HepG2 (cell line): ENCODE data around the gene ATP4A. TPM values are rescaled to one million over a fixed set of nuclear protein-coding genes. Genes with fewer than 3 reads are reported as not detected.
A peak's percentile ranks its signal among the peaks of the same experiment; 100 is the strongest.

Source experiments
- ELF4 ChIP-seq: sonication (generic); formaldehyde crosslinking; IDR thresholded peaks from 2 replicates; pipeline ENCODE4 v1.5.0; 2020; ENCODE audit warnings: missing genetic modification reagents, mild to moderate bottlenecking, moderate library complexity, borderline replicate concordance
- FOXJ3 ChIP-seq: sonication (generic); formaldehyde crosslinking; IDR thresholded peaks from 2 replicates; pipeline ENCODE4 v1.4.0; 2020; ENCODE audit warnings: missing genetic modification reagents, mild to moderate bottlenecking, borderline replicate concordance
- GATAD1 ChIP-seq: IDR thresholded peaks from 2 replicates; pipeline ENCODE4 v1.6.1; 2016; ENCODE audit warnings: missing genetic modification reagents, missing compliant biosample characterization
- GATAD2A ChIP-seq: IDR thresholded peaks from 2 replicates; pipeline ENCODE4 v1.6.1; 2016
- HNRNPUL1 ChIP-seq: fragments of 200-400 bp; formaldehyde crosslinking; IDR thresholded peaks from 2 replicates; pipeline ENCODE4 v1.6.1; 2017; ENCODE audit warnings: low read depth, mild to moderate bottlenecking, low read length, moderate library complexity
- KAT8 ChIP-seq: IDR thresholded peaks from 2 replicates; pipeline ENCODE4 v1.6.1; 2016; ENCODE audit warnings: missing genetic modification reagents, missing compliant biosample characterization
- KDM4B ChIP-seq: sonication (generic); formaldehyde crosslinking; IDR thresholded peaks from 2 replicates; pipeline ENCODE4 v1.4.0; 2020; ENCODE audit warnings: missing genetic modification reagents
- KLF16 ChIP-seq, 2 experiments: sonication (generic) in 1 of 2; formaldehyde crosslinking in 1 of 2; IDR thresholded peaks; 2 replicates each; pipeline versions ENCODE4 v1.6.1 to v1.8.0; 2016 to 2023; ENCODE audit warnings: missing genetic modification reagents in 2 of 2, missing compliant biosample characterization in 1 of 2
- MAFG ChIP-seq: sonication (generic); formaldehyde crosslinking; IDR thresholded peaks from 2 replicates; pipeline ENCODE4 v1.5.1; 2020; ENCODE audit warnings: mild to moderate bottlenecking, missing genetic modification reagents
- MED13 ChIP-seq: sonication (generic); formaldehyde crosslinking; IDR thresholded peaks from 2 replicates; pipeline ENCODE4 v1.5.0; 2020; ENCODE audit warnings: missing genetic modification reagents
- NFAT5 ChIP-seq: sonication (generic); formaldehyde crosslinking; IDR thresholded peaks from 2 replicates; pipeline ENCODE4 v1.4.0; 2020; ENCODE audit warnings: missing genetic modification reagents
- TFDP2 ChIP-seq: sonication (generic); formaldehyde crosslinking; IDR thresholded peaks from 2 replicates; pipeline ENCODE4 v1.4.0; 2020; ENCODE audit warnings: missing genetic modification reagents
- ZBTB2 ChIP-seq: sonication (generic); formaldehyde crosslinking; IDR thresholded peaks from 2 replicates; pipeline ENCODE4 v1.8.0; 2022; ENCODE audit warnings: low read depth, missing genetic modification reagents
- ZBTB4 ChIP-seq: sonication (generic); formaldehyde crosslinking; IDR thresholded peaks from 2 replicates; pipeline ENCODE4 v1.4.0; 2020; ENCODE audit warnings: missing genetic modification reagents, mild to moderate bottlenecking, borderline replicate concordance
- ZFY ChIP-seq: sonication (generic); formaldehyde crosslinking; IDR thresholded peaks from 2 replicates; pipeline ENCODE4 v1.4.0; 2020; ENCODE audit warnings: missing genetic modification reagents
- ZFYVE20 ChIP-seq: sonication (generic); formaldehyde crosslinking; IDR thresholded peaks from 2 replicates; pipeline ENCODE4 v1.8.0; 2023; ENCODE audit warnings: low read depth, mild to moderate bottlenecking, moderate library complexity, missing genetic modification reagents, borderline replicate concordance
- ZNF343 ChIP-seq: sonication (generic); formaldehyde crosslinking; IDR thresholded peaks from 2 replicates; pipeline ENCODE4 v1.4.0; 2020; ENCODE audit warnings: mild to moderate bottlenecking, missing genetic modification reagents
- ZNF83 ChIP-seq: sonication (generic); formaldehyde crosslinking; IDR thresholded peaks from 2 replicates; pipeline ENCODE4 v1.4.0; 2020; ENCODE audit warnings: missing genetic modification reagents, mild to moderate bottlenecking, borderline replicate concordance
- ZSCAN9 ChIP-seq: IDR thresholded peaks from 2 replicates; pipeline ENCODE4 v1.6.1; 2016; ENCODE audit warnings: borderline replicate concordance
- polyA plus RNA-seq, 8 experiments: library from polyadenylated mRNA; depleted of rRNA in 3 of 8; stranded (reverse) in 7 of 8; unstranded in 1 of 8; fragments of >200 nt; fragmentation: Illumina TruSeq in 4 of 8; extraction: Trizol in 4 of 8; gene quantifications; 2 replicates each; pipeline versions ENCODE4 v1.2.1 to v1.2.3, GENCODE V29; 2011 to 2016; ENCODE audit warnings: low read depth in 4 of 8, missing spikeins in 1 of 8, mixed read lengths in 1 of 8; ENCODE audit not compliant: insufficient read depth in 1 of 8
- total RNA-seq, 5 experiments: library from RNA; depleted of rRNA; stranded (reverse); fragments of >200 nt; fragmentation: Illumina TruSeq; extraction: Trizol; gene quantifications; 2 replicates each; pipeline ENCODE4 v1.2.3, GENCODE V29; 2016; ENCODE audit warnings: low read depth in 1 of 5

Gene ATP4A
- total and polyA plus RNA-seq, 2 of the 13 experiments (the other 11 are each of a cell fraction or from before 2014, with no cell fraction given) = 0.08 to 0.11 TPM

GRCh38 chr19:35569281-35569781, 5.9 kb upstream of the ATP4A start (continued):
- TF ChIP-seq NFAT5 (CRISPR knock-in tag) (no peak), ELF4 (CRISPR knock-in tag) (no peak), ZFY (CRISPR knock-in tag) (no peak), KAT8 (CRISPR knock-in tag) (peak; percentile 50; the same call in 1 of the 2 replicates), ZFYVE20 (CRISPR knock-in tag) (no peak), MAFG (CRISPR knock-in tag) (no peak), ZBTB2 (CRISPR knock-in tag) (no peak), GATAD1 (CRISPR knock-in tag) (peak; percentile 37; the same call in 1 of the 2 replicates), MED13 (CRISPR knock-in tag) (peak; percentile 84; the same call in 1 of the 2 replicates), FOXJ3 (CRISPR knock-in tag) (peak; percentile 36; the same call in 1 of the 2 replicates), HNRNPUL1 (no peak), GATAD2A (CRISPR knock-in tag) (peak; percentile 93), TFDP2 (CRISPR knock-in tag) (peak; percentile 65), KDM4B (CRISPR knock-in tag) (peak; percentile 32; the same call in 1 of the 2 replicates), ZSCAN9 (CRISPR knock-in tag) (0 out of 2 replicates have a peak, but pooled peaks have one; percentile 31), ZNF83 (CRISPR knock-in tag) (no peak), ZBTB4 (CRISPR knock-in tag) (no peak), KLF16 (CRISPR knock-in tag; IDR thresholded peaks at IDR 0.05) (no peak), ZNF343 (CRISPR knock-in tag) (no peak)
